ENCODE results near the gene CMTM3. TPM values are rescaled to one million over a fixed set of nuclear protein-coding genes. Genes with fewer than 3 reads are reported as not detected.

Gene CMTM3
- total RNA-seq: 10 to 100 TPM in 1 of 2 donors, 1 to 10 TPM in 1; 2.7 to 12.2 TPM
- 1 to 10 TPM; 1.6 to 6.5 TPM for polyA plus RNA-seq

- peak; percentile 70 for DNase-seq (ENCODE audit: low spot score)
- Histone ChIP-seq H3K27me3 (ENCODE audit: control insufficient read depth in 4 of 4, insufficient read depth in 4 of 4, low read length in 3 of 4) (no peaks in the 10 kb centered on the region), H3K4me1 (ENCODE audit: control insufficient read depth in 4 of 4, insufficient read depth in 4 of 4, low read length in 3 of 4) (peaks cover 2 to 19% (median 8%) of the 10 kb centered on the region in 4 donors), H3K9me3 (ENCODE audit: control insufficient read depth in 4 of 4, low read length in 3 of 4) (no peaks in the 10 kb centered on the region), H3K36me3 (ENCODE audit: control insufficient read depth in 4 of 4, insufficient read depth in 3 of 4, low read depth in 1 of 4, low read length in 3 of 4) (no peaks in the 10 kb centered on the region), H3K27ac (ENCODE audit: low read depth in 1 of 2, low read length in 2 of 2) (peak within 1 kb of the TSS; percentile 35 to 39), H3K4me3 (ENCODE audit: low read depth in 1 of 3, low read length in 3 of 3) (peak within 1 kb of the TSS; percentile 1 to 70 (median 26)), H3K9ac (ENCODE audit: low read depth in 1 of 2, low read length in 2 of 2) (no peak within 1 kb of the TSS)
- WGBS: 3% methylated on average over 96 of the region's 96 CpGs
- TF ChIP-seq RAD21 (IDR thresholded peaks at IDR 0.05) (peak; percentile 32 to 69), FOXA1 (IDR thresholded peaks at IDR 0.05) (no peak), CTCF (IDR thresholded peaks at IDR 0.05; ENCODE audit: low read depth, low read length, missing input control) (peak; percentile 50), ZBTB33 (IDR thresholded peaks at IDR 0.05) (no peak), SP1 (IDR thresholded peaks at IDR 0.05) (no peak)
Observed at GRCh38 chr16:66604376-66605176, at the start of gene CMTM3. CMTM3 (plus strand) TSS chr16:66604704; CDS start chr16:66604806, 102 bp downstream.

- no peaks in the 10 kb centered on the region for H3K27me3 ChIP-seq (ENCODE audit: control insufficient read depth in 4 of 4, insufficient read depth in 4 of 4, low read length in 3 of 4)
- H3K36me3 ChIP-seq (ENCODE audit: control insufficient read depth in 4 of 4, insufficient read depth in 3 of 4, low read depth in 1 of 4, low read length in 3 of 4): peaks cover 0 to 2% (median 0%) of the 10 kb centered on the region in 4 donors
- no peaks in the 10 kb centered on the region for H3K9me3 ChIP-seq (ENCODE audit: control insufficient read depth in 4 of 4, low read length in 3 of 4)
- TF ChIP-seq HNF4G (IDR thresholded peaks at IDR 0.05) (peak; percentile 20), HNF4A (conservative IDR thresholded peaks at IDR 0.05) (peak; percentile 37 to 78), FOXA2 (IDR thresholded peaks at IDR 0.05) (no peak)
- no peak overlapping the region for H3K4me3 ChIP-seq (ENCODE audit: low read depth in 1 of 3, low read length in 3 of 3)
- DNase-seq (ENCODE audit: low spot score): no peak
- H3K4me1 ChIP-seq (ENCODE audit: control insufficient read depth in 4 of 4, insufficient read depth in 4 of 4, low read length in 3 of 4): peaks cover 0 to 7% (median under 1%) of the 10 kb centered on the region in 4 donors
- H3K27ac ChIP-seq (ENCODE audit: low read depth in 1 of 2, low read length in 2 of 2): no peak overlapping the region
- 75% methylated on average over 1 of the region's 1 CpG for WGBS
- H3K9ac ChIP-seq (ENCODE audit: low read depth in 1 of 2, low read length in 2 of 2): no peak overlapping the region
Observed at GRCh38 chr16:66560107-66560506, 44.4 kb upstream of the CMTM3 start.

- Histone ChIP-seq H3K4me3 (ENCODE audit: low read depth in 1 of 3, low read length in 3 of 3) (no peak overlapping the region), H3K4me1 (ENCODE audit: control insufficient read depth in 4 of 4, insufficient read depth in 4 of 4, low read length in 3 of 4) (peaks cover 0 to 7% (median under 1%) of the 10 kb centered on the region in 4 donors), H3K27ac (ENCODE audit: low read depth in 1 of 2, low read length in 2 of 2) (no peak overlapping the region), H3K36me3 (ENCODE audit: control insufficient read depth in 4 of 4, insufficient read depth in 3 of 4, low read depth in 1 of 4, low read length in 3 of 4) (peaks cover 0 to 3% (median 1%) of the 10 kb centered on the region in 4 donors), H3K9me3 (ENCODE audit: control insufficient read depth in 4 of 4, low read length in 3 of 4) (no peaks in the 10 kb centered on the region), H3K27me3 (ENCODE audit: control insufficient read depth in 4 of 4, insufficient read depth in 4 of 4, low read length in 3 of 4) (no peaks in the 10 kb centered on the region), H3K9ac (ENCODE audit: low read depth in 1 of 2, low read length in 2 of 2) (no peak overlapping the region)
- no peak for DNase-seq (ENCODE audit: low spot score)
- WGBS: 93% methylated on average over 3 of the region's 3 CpGs
- TF ChIP-seq HNF4A (conservative IDR thresholded peaks at IDR 0.05): no peak
- no peak for TF ChIP-seq NR2F2 (IDR thresholded peaks at IDR 0.05)
- TF ChIP-seq EGR1 (IDR thresholded peaks at IDR 0.05; ENCODE audit: low read depth in 2 of 2): no peak
- TF ChIP-seq FOXA2 (IDR thresholded peaks at IDR 0.05): no peak
- TF ChIP-seq YY1 (IDR thresholded peaks at IDR 0.05): no peak
- no peak for TF ChIP-seq ATF3 (IDR thresholded peaks at IDR 0.05)
- TF ChIP-seq FOXA1 (IDR thresholded peaks at IDR 0.05): no peak
- no peak for TF ChIP-seq RXRA (IDR thresholded peaks at IDR 0.05)
- no peak for TF ChIP-seq JUND (IDR thresholded peaks at IDR 0.05)
- no peak for TF ChIP-seq ZBTB33 (IDR thresholded peaks at IDR 0.05)
Observed at GRCh38 chr16:66561381-66562080, 43.0 kb upstream of the CMTM3 start.

Measured in liver (tissue), 9 donors.